ENCODE results near the gene EDIL3. TPM values are rescaled to one million over a fixed set of nuclear protein-coding genes. Genes with fewer than 3 reads are reported as not detected.

Gene EDIL3
- total and polyA plus RNA-seq, 2 of the 8 experiments (the other 6 are each of a cell fraction or from before 2014, with no cell fraction given): 14.7 to 47.2 TPM

DNA sequence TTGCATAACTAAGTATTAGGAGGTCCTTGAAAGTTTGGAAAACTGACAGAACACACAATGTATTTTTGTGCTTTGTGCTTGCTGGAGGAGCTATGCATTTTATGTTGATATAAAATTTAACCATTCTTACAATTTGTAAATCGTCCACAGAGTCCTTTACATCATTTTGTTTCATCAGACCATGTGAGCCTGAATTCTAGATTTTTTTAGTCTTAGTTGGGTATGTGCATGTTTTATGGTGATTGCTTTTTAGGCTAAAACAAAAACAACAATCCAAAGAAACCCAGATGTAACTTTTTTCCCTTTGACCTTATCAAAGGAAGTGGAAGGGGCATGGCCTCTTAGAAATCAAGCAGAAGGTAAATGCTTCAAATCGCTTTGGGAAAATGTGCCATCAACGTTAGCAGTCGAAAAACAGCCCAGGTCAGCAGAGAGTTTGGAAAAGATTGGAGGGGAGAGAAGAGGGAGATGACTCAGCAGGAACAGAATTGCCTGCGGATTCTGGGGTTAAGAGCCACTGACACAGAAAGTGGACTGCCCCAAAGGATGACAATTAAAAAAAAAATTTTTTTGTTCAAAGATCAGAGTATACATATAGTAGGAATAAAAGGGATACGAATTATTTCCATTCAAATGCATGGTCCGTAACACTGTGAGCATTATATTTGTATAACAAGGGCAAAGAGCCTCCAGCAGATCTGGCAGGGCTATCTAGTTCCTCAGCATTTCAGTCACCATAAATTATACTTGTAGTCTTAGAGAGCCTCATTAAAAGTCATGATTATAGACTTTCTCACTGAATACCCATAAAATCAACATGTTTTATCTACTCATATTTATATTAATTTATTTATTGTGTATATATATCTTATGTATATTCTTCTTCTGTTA lies 410.5 kb downstream of the EDIL3 start:
- Histone ChIP-seq H2BK20ac (ENCODE audit: low read length) (no peak overlapping the region), H3K56ac (replicated peaks; ENCODE audit: insufficient read length, low read depth, low read length) (no peak overlapping the region), H2AFZ (ENCODE audit: low read length) (no peak overlapping the region), H3K9ac (replicated peaks in 1 of 4; ENCODE audit: extremely low read depth in 1 of 4, low read depth in 3 of 4, low read length in 3 of 4) (no peak overlapping the region), H3K4me1 (replicated peaks in 1 of 4; ENCODE audit: control insufficient read depth in 3 of 4, insufficient read depth in 4 of 4, low read length in 3 of 4) (peaks cover 0 to 8% (median 4%) of the 10 kb centered on the region in 4 experiments; a peak in 3 of 7 replicates), H2BK12ac (ENCODE audit: low read depth, low read length) (no peak overlapping the region), H3K27ac (ENCODE audit: low read depth, low read length) (no peak overlapping the region), H3K79me2 (ENCODE audit: control insufficient read depth in 1 of 2, insufficient read depth in 2 of 2, low read length in 2 of 2) (no peaks in the 10 kb centered on the region), H3K36me3 (ENCODE audit: control insufficient read depth in 2 of 4, insufficient read depth in 4 of 4, low read length in 3 of 4) (no peaks in the 10 kb centered on the region), H4K8ac (ENCODE audit: extremely low read depth, insufficient read depth, low read length) (no peak overlapping the region), H2BK5ac (ENCODE audit: low read depth, low read length) (no peak overlapping the region), H4K5ac (ENCODE audit: insufficient read length, low read depth, low read length) (peak overlapping the region; percentile 73), H3K14ac (ENCODE audit: insufficient read length) (no peak overlapping the region), H3K4me2 (ENCODE audit: insufficient read depth in 1 of 2, low read depth in 2 of 2, low read length in 2 of 2) (peak overlapping the region; percentile 6 to 35; a peak in 2 of 4 replicates), H3K23me2 (ENCODE audit: low read depth, low read length) (no peaks in the 10 kb centered on the region), H2BK15ac (ENCODE audit: low read length) (no peak overlapping the region), H3K27me3 (replicated peaks in 1 of 4; ENCODE audit: control insufficient read depth in 3 of 4, extremely low read depth in 1 of 4, insufficient read depth in 3 of 4, low read length in 3 of 4) (no peaks in the 10 kb centered on the region), H3K23ac (ENCODE audit: insufficient read length) (no peak overlapping the region), H3K4me3 (ENCODE audit: extremely low read depth in 1 of 4, insufficient read depth in 2 of 4, low read depth in 3 of 4, low read length in 4 of 4) (peak overlapping the region in 1 of 4 experiments; percentile 8; a peak in 1 of 8 replicates), H2AK5ac (ENCODE audit: low read depth, low read length) (no peak overlapping the region), H3K4ac (replicated peaks; ENCODE audit: insufficient read length, low read depth, low read length) (no peak overlapping the region), H4K91ac (replicated peaks; ENCODE audit: insufficient read length, low read length) (no peak overlapping the region), H3K9me3 (ENCODE audit: insufficient read depth in 2 of 2, low read depth in 1 of 2, low read length in 1 of 2) (no peaks in the 10 kb centered on the region), H2BK120ac (replicated peaks; ENCODE audit: low read depth, low read length) (no peak overlapping the region), H3K18ac (ENCODE audit: extremely low read depth, low read length) (no peak overlapping the region), H3K79me1 (ENCODE audit: low read depth, low read length) (no peaks in the 10 kb centered on the region), H4K20me1 (replicated peaks in 1 of 2; ENCODE audit: control insufficient read depth in 1 of 2, insufficient read depth in 2 of 2, low read length in 2 of 2) (no peaks in the 10 kb centered on the region)
- FAIRE-seq (peak; percentile 58), DNase-seq (ENCODE audit: low read depth in 1 of 2, low spot score in 2 of 2) (peak in 1 of 2 experiments; percentile 5)
- POLR2A ChIA-PET (ENCODE audit: partially characterized antibody): no interaction called here
- CTCF ChIA-PET (ENCODE audit: partially characterized antibody): interaction anchor here (1.4 kb wide), 1 partner anchor 90 kb away, joined by 3 read pairs; no protein-coding TSS in a partner anchor
- TF ChIP-seq BACH1 (IDR thresholded peaks at IDR 0.05; ENCODE audit: low read length): peak; percentile 97
- no peak for TF ChIP-seq EGR1 (IDR thresholded peaks at IDR 0.05; ENCODE audit: borderline replicate concordance, low read depth, low read length)
- no peak for TF ChIP-seq CBX5 (IDR thresholded peaks at IDR 0.05; ENCODE audit: low read depth, low read length)
- TF ChIP-seq MAFK (IDR thresholded peaks at IDR 0.05; ENCODE audit: low read depth, low read length): peak; percentile 91
- 26% methylated on average over 7 of the region's 7 CpGs; no CpG with 5 or more reads in 1 of the 2 experiments for WGBS, 2 experiments (ENCODE audit: extremely low coverage in 1 of 2, insufficient coverage in 1 of 2, insufficient read length in 1 of 2, insufficient replicate concordance in 2 of 2, low coverage in 1 of 2, low lambda C conversion rate in 2 of 2, missing lambda C conversion rate in 1 of 2)

Data from H1 (cell line).